ENCODE data around the gene TPSG1.

DNA sequence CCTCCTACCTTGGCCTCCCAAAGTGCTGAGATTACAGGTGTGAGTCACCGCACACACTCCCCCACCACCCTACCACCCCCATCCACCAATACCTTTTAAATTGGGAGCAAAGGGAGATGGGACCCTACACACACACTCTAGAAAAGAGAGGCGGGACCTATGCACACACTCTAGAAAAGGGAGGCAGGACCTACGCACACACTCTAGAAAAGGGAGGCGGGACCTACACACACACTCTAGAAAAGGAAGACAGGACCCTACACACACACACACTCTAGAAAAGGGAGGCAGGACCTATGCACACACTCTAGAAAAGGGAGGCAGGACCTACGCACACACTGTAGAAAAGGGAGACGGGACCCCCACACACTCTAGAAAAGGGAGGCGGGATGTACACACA is 49.7 kb upstream of the TPSG1 start:
- TF ChIP-seq, protein P1, sequence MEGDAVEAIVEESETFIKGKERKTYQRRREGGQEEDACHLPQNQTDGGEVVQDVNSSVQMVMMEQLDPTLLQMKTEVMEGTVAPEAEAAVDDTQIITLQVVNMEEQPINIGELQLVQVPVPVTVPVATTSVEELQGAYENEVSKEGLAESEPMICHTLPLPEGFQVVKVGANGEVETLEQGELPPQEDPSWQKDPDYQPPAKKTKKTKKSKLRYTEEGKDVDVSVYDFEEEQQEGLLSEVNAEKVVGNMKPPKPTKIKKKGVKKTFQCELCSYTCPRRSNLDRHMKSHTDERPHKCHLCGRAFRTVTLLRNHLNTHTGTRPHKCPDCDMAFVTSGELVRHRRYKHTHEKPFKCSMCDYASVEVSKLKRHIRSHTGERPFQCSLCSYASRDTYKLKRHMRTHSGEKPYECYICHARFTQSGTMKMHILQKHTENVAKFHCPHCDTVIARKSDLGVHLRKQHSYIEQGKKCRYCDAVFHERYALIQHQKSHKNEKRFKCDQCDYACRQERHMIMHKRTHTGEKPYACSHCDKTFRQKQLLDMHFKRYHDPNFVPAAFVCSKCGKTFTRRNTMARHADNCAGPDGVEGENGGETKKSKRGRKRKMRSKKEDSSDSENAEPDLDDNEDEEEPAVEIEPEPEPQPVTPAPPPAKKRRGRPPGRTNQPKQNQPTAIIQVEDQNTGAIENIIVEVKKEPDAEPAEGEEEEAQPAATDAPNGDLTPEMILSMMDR (conservative IDR thresholded peaks at IDR 0.05 in 1 of 2, IDR thresholded peaks at IDR 0.05 in 1 of 2; ENCODE audit: extremely low read depth in 1 of 2, insufficient read depth in 1 of 2, low read depth in 1 of 2, low read length in 2 of 2) = no peak
- no peak for TF ChIP-seq EZH2 (IDR thresholded peaks at IDR 0.05; ENCODE audit: borderline replicate concordance, low read length)

Measured in mammary epithelial cell (primary cell).